ENCODE data around the gene F2R. TPM values are rescaled to one million over a fixed set of nuclear protein-coding genes. Genes with fewer than 3 reads are reported as not detected.

F2R gene
- total RNA-seq, 1 donor: 184 TPM

GRCh38 chr5:76716456-76717157, 681 bp downstream of the F2R start:
- no peak for TF ChIP-seq CTCF (IDR thresholded peaks at IDR 0.05; ENCODE audit: insufficient read depth, low read length)
- H3K4me3 ChIP-seq (ENCODE audit: low read depth, low read length): peak overlapping the region; percentile 95
- DNase-seq (ENCODE audit: low read depth): peak; percentile 16

GRCh38 chr5:76717222-76718083, 1.5 kb downstream of the F2R start:
- TF ChIP-seq CTCF (IDR thresholded peaks at IDR 0.05; ENCODE audit: insufficient read depth, low read length): no peak
- peak; percentile 38 for DNase-seq (ENCODE audit: low read depth)
- peak overlapping the region; percentile 95 for H3K4me3 ChIP-seq (ENCODE audit: low read depth, low read length)

DNA sequence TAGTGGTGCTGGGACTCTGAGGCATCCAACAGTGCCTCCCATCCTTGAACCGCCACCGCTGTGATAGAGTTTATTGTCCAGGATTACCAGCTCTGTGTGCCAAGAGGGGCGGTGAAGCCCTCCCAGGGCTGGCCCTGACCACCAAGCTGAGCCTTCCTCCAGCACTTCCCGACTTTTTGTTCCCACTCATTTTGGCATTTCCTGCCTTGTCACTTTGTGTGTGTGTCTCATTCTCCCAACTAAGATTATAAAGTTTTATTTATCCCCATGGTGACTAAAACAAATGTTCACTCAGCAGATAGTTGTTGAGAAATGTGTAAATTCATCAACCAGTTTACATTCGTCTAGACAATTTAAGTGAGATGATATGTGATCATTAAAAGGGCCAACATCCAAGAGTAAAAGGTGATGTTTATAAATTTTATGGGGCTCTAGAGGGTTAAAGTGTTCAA, 2.5 kb downstream of the F2R start:
- H3K4me3 ChIP-seq (ENCODE audit: low read depth, low read length): peak overlapping the region; percentile 95
- DNase-seq (ENCODE audit: low read depth): no peak
- TF ChIP-seq CTCF (IDR thresholded peaks at IDR 0.05; ENCODE audit: insufficient read depth, low read length): no peak

DNA sequence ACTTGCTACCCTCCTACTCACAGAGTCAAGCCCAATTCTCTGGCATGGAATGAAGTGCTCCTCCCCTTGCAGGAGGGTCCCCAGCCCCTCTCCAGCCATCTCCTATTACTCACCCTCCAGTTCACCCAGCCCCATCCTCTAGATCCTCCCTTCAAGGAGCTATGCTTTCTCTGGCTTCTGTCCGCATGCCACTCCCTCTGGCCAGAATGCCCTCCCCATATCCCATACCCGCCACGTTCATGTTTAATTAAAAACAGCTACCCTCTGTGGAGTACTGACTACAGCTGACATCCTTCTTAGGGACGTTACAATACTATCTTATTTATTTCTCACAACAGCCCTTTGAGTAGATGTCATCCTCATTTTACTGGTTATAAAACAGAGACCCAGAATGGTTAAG, 3.0 kb downstream of the F2R start:
- DNase-seq (ENCODE audit: low read depth): no peak
- no peak overlapping the region for H3K4me3 ChIP-seq (ENCODE audit: low read depth, low read length)
- TF ChIP-seq CTCF (IDR thresholded peaks at IDR 0.05; ENCODE audit: insufficient read depth, low read length): no peak

- H3K4me3 ChIP-seq (ENCODE audit: low read depth, low read length): no peak overlapping the region
- no peak for TF ChIP-seq CTCF (IDR thresholded peaks at IDR 0.05; ENCODE audit: insufficient read depth, low read length)
- no peak for DNase-seq (ENCODE audit: low read depth)
Observed at GRCh38 chr5:76720988-76721569, 5.2 kb downstream of the F2R start.

DNA sequence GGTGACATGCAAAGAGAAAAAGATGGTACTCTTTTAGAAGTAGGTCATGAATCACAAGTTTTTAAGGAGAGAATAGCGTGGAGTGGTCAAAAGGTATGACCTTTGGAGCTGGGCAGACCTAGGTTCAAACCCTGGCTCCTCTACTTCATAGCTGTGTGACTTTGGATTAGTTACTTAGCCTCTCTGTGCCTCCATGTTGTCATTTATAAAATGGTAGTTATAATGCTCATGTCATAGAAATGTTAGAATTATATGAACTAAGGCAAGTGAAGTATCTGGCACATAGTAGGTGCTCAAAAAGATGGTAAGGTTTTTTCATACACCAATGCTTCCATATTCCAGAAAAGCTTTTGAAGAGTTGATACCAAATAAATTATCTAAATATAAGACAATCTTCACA, 7.3 kb downstream of the F2R start:
- no peak for DNase-seq (ENCODE audit: low read depth)
- no peak for TF ChIP-seq CTCF (IDR thresholded peaks at IDR 0.05; ENCODE audit: insufficient read depth, low read length)
- H3K4me3 ChIP-seq (ENCODE audit: low read depth, low read length): no peak overlapping the region
